Measurements from ENCODE around the gene WHRN.

Gene WHRN

DNA sequence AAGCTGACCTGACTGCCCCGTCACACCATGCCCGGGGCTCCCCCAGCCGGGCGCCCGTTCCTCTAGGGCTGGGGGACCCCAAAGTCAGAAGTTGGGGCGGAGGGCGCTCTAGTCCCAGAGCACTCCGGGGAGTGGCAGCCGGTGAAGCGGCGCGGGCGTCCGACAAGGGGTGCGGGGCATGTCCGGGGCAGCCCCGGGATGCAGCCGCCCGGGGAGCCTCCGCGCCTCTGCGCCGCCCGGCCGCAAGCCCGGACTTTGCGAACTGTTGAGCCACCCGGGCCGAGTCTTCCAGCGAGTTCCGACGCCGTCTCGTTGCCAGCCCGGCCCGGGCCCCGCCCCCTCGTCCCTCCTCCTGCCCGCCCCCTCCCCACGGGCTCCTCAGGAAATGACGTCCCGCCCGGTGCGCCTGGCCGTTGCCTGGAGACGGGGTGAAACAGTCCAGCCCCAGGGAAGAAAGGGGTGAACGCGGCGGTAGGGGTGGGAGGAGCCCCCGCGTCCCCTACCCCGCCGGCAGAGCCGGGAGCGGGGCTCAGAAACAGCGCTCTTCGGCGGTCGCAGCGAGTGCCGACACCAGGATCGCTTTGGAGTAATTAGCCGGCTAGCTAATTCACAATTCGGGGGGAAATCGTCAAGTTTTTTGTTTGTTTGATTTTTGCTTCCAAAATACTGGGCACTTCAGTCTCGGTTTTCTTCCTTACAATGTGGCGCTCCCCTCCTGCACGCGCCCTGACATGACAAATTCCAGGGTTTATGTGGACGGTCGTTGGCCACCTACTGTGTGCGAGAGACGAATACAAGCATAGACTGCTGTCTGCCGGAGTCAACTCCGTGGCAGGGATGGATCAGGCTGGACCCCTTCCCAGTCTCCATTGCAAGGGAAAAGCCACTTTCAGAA lies at the start of gene WHRN:
Gene WHRN, minus strand, starts transcription at position 287 of the 895 bp plus-strand sequence. CDS start 672 bp downstream, outside the sequence.
- peak; percentile 91 for DNase-seq

GRCh38 chr9:114553202-114553601 lies 47.9 kb upstream of the WHRN start:
- no peak for DNase-seq

DNA sequence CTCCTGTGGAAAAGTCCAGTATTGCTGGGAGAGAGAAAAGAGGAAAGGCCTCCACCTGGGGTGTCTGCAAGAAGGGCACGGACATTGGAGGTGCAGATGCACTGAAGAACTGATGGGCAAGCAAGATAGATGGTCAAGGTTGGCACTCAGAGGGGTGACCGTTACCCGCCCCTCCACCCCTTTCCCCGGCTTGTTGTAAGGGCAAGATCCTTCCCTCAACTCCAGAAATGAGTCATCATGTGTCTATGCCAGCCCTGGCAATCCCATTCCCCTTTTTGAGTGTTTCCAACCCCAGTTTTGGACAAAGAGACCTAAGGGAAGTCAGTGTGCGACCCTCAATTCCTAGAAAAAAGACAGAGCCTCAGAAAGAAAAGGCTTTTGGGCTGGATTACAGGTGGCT lies 47.4 kb upstream of the WHRN start:
- no peak for DNase-seq

DNA sequence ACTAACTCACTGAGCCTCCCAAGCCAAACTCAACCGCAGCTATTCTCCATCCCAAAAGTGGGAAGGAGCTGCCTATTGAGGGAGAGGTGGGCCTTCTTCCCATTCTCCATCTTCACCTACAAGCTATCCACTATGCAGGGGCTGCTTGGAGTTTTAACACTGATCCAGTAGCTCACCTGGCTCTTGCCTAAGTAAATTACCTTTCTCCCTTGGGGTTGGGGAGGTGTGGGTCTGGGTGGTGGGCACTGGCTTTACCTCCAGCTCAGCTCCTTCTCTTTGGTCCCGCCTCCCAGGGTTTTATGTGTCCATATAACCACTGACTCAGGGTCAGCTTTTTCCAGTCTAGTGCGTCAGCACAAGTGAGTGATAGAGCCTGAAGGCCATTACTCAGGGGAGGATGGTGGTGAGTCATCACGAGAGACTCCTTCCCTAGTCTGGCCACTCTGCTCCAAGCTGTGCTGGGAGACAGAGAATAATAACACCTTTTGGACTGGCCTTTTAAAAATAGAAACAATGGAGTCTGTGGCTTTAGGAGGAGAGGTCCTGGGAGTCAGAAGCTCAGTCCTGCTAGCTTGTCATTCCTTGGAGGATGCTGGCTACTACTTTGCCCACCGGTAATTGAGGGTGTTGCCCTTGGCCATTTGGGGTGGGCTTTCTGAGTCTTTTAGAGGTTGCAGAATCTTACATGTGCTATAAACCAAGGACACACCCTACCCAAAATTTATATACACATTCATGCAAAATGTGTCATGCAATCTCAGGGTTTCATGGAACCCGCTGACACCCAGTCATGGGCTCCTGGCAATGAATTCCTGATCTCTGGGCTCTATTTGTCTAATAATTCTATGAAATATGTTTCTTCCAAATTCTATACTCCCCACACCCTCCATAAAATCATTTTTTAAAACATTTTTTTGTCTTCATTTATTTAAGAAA lies 46.7 kb upstream of the WHRN start:
- peak; percentile 90 for DNase-seq

- DNase-seq: no peak
Observed at GRCh38 chr9:114549697-114550330, 44.5 kb upstream of the WHRN start.

DNA sequence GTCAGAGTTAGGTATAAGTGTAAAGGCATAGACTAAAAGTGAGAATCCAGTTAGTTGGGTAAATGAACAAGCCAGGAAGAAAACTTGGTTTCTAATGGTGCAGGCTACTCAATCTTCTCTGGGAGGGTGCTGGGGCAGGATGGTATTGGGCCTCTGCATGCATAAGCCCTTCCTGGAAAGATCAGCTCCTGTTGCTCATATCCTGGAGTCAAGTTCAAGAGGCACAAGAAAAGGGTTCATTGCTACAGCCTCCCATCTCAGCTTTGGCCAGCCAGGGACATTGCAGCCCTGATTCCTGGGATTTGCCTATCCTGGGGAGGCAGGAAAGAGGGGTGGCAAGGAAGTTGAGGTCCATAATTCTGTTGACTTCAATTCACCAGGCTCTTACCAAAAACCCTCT lies 41.6 kb upstream of the WHRN start:
- DNase-seq: no peak

DNA sequence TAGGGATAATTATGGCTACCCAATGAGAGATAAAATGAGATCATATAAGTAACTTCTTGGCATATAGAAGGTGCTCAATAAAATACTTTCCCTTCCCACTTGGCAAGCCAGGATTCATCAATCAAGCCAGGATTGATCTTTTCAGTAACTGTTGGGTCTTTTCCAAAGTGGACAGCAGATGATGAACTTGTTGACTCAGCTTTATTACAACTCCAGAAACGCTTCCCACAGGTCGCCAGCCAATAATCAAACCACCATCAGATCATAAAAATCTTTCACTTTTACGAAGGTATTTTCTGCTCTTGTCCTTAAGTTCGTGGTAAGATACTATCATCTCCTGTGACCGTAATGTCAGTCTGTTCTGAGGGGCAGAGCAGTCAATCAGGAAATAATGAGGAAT lies 39.8 kb upstream of the WHRN start:
- no peak for DNase-seq

DNA sequence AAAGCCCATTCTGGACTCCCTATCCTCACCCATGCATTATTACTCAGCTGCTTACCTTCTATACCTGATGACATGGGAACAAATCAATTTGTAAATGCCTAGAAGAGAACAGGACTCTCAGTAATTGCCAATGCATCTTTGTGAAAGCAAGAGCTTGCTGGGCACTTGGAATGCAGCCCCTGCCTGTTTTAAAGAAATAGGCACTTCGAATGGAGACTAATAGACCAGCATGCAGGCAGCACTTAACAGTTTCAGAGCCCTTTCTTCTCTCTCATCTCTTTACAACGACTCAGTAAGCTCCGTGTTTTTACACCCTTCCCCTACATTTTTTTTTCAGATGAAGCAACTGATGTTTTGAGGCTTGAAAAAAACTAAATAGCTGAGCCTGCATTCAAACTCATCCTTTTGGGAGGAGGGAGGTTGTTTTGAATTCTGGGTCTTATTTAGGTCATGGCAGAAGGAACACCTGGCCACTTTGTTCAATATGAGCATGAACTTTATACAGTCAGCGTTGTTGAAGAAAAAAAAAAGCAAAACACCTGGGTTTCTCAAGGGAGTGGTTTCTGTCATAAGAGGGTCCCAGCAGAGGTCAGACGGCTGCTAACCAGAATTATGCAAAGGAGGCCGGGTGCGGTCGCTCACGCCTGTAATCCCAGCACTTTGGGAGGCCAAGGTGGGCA lies 34.6 kb upstream of the WHRN start:
- DNase-seq: no peak

GRCh38 chr9:114538241-114538640 lies 33.0 kb upstream of the WHRN start:
- no peak for DNase-seq

- DNase-seq: no peak
Observed at GRCh38 chr9:114532561-114533237, 27.4 kb upstream of the WHRN start.

DNA sequence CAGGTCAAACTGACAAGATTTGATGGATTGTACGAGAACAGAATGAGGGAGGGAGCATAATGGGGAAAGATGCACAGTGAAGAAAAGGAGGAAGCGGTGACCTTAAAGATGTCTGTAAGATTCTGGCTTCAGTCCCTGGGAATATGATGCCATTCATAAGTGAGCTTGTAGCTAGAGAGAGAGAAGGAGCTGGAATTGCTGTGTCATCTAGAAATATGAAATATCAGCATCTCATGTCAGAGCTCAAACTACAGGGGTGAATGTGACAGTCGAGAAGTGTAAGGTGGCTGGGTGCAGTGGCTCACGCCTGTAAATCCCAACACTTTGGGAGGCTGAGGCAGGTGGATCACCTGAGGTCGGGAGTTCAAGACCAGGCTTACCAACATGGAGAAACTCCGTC lies 24.0 kb upstream of the WHRN start:
- no peak for DNase-seq

DNA sequence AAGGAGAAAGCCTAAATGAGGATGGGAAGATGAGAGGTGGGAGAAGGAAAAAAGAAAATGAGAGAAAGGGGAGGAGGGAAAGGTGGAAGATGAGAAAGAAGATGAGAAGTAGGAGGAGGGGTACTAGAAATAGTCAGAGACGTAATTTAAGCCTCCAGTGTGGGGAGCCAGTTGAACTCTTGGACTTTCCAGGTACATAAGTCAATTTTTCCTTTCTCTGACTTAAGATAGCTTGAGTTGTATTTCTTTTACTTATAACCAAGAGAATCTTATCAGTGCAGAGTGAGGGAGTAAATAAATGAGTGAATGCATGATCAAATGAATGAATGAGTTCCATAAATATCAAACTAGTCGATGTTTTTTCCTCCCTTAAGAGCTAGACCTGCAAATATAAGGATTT lies 21.5 kb upstream of the WHRN start:
- DNase-seq: no peak

GRCh38 chr9:114525513-114525912 lies 20.2 kb upstream of the WHRN start:
- peak; percentile 10 for DNase-seq

DNA sequence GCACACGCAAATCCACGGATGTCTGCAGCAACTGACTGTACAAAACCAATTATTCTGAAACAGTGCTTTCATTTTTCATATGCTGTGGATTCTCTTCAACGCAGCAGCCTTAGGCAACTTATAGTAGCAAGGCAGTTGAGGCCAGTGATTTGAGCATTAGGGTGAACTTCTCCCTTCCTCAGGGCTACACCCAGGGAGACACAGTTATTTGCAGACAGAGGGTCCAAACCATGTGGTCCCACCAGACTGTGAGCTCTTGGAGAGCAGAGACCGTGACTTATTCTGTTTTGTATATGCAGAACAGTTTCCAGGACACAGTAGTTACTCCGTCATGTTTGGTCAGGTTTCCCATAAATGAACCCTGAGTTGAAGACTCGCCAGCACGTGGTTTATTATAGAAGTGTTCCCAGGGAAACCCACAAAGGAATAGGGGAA lies 19.0 kb upstream of the WHRN start:
- no peak for DNase-seq

- DNase-seq: no peak
Observed at GRCh38 chr9:114522847-114523246, 17.6 kb upstream of the WHRN start.

DNA sequence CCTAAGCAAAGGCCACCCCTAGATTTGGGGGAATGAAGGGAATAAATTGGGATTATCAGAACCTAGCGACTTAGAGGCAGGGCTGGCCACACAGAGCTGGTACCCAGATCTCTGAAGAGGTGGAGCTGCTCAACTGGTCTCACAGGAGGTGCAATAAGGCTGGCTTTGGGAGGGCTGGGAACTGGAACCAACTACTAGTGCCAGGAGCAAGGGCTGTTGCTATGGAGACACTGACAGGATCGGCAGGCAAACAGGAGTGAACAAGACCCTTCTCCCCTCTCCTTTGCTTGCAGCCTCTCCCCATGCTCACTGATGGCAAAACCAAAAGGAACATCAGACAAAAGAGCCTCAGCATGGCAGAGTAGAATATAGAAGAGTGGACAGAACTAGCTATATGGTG lies 17.0 kb upstream of the WHRN start:
- DNase-seq: no peak

DNA sequence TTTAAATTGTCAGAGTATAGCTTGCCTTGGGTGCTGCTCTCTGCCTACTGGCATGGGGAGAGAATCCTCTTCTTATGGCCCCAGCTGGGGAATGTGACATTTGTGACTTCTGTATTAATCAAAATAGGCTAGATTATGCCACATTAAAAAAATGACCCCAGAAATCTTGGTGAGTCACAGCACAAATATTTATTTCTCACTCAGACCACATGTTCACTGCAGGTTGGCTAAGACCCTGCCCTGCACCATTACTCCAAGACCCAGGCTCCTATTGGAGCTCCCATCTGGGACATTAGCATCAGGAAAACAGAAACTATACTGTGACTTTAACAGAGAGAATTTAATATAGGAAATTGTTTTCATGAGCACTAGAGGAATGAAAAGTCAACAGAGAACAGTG lies 16.6 kb upstream of the WHRN start:
- DNase-seq: no peak

DNA sequence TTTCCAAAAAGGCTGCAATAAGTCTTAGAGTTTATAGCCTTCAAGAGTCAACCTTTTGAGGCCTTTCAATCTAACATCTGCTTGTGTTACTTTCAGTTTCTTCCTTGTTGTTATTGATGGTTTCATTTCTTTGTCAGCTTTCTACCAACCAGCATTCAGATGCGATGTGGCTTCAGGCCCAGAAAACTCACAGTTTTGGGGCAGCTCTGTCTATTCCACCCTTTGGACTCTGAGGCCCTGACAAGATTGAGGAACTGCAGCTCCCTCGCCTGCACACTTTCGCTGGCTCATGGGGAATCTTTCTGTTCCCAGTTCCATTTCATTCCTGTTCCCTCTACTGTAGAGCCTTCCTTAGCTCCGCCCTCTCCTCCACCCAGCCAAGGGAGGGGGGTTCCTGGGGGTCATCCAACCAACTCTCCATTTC lies 13.3 kb upstream of the WHRN start:
- no peak for DNase-seq

DNA sequence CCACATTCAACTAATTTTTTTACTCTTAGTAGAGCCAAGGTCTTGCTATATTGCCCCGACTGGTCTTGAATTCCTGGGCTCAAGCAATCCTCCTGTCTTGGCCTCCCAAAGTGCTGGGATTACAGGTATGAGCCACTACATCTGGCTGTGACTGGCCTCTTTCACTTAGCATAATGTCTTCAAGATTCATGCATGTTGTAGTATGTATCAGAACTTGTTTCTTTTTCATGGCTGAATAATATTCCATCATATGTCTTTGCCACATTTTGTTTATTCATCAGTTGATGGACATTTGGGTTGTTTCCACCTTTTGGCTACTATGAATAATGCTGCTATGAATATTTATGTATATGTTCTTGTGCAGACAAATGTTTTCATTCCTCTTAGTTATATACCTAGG lies 12.8 kb upstream of the WHRN start:
- DNase-seq: no peak

GRCh38 chr9:114516913-114517312 lies 11.6 kb upstream of the WHRN start:
- peak; percentile 37 for DNase-seq

DNA sequence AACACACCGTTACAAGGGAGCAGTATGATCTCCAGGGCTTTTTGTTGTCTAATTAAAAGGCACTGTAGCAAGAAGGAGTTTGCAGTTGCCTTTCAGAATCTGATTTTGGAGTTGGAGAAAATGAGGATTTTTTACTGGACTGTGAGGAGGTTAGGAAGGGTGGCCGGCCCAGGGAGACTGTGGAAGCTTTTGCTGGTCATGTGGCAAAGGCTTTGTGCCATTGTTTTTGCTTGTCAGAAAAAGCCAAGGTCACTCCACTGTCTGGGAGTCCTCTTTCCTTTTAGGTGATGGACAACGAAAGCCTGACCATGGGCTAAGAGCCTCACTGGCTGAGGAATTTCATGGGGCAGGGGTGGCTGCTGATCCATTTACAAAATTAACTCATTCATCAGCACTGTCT lies 10.3 kb upstream of the WHRN start:
- no peak for DNase-seq

DNA sequence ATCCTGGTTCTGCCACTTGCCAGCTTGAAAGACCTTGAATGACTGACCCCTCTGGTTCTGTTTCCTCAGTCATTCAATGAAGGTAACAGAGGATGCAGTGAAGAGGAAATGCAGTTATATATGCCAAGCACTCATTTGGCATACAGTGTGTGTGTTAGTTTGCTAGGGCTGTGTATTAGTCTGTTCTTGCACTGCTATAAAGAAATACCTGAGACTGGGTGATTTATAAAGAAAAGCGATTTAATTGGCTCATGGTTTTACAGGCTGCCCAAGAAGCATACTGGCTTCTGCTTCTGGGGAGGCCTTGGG lies 8.6 kb upstream of the WHRN start:
- DNase-seq: no peak
